AG20443 (cell line): ENCODE results near the gene IGFBP7.

Experiments
- DNase-seq: peaks from one replicate; pipeline ENCODE4 v3.0.0; 2012; ENCODE audit warnings: low spot score, mixed read lengths

Gene IGFBP7

GRCh38 chr4:57109847-57110639 is at the start of gene IGFBP7:
Gene IGFBP7, minus strand, starts transcription at chr4:57110385. Its CDS starts 34 bp downstream, at chr4:57110351.
- peak; percentile 95 for DNase-seq

GRCh38 chr4:57159866-57160265 is 49.7 kb upstream of the IGFBP7 start:
- no peak for DNase-seq

GRCh38 chr4:57158762-57159161 is 48.6 kb upstream of the IGFBP7 start:
- no peak for DNase-seq

GRCh38 chr4:57158221-57158620 is 48.0 kb upstream of the IGFBP7 start:
- no peak for DNase-seq

- no peak for DNase-seq
These were observed 47.5 kb upstream of the IGFBP7 start for GRCh38 chr4:57157596-57158137.

- no peak for DNase-seq
These were observed 46.2 kb upstream of the IGFBP7 start for GRCh38 chr4:57156242-57156990.

- DNase-seq = no peak
These were observed 44.7 kb upstream of the IGFBP7 start for GRCh38 chr4:57154926-57155325.

- DNase-seq = no peak
These were observed 44.0 kb upstream of the IGFBP7 start for GRCh38 chr4:57154191-57154590.

GRCh38 chr4:57153207-57153606 is 43.0 kb upstream of the IGFBP7 start:
- no peak for DNase-seq

- no peak for DNase-seq
These were observed 41.3 kb upstream of the IGFBP7 start for GRCh38 chr4:57151481-57151880.

GRCh38 chr4:57149833-57150232 is 39.6 kb upstream of the IGFBP7 start:
- no peak for DNase-seq

- peak; percentile 59 for DNase-seq
These were observed 38.8 kb upstream of the IGFBP7 start for GRCh38 chr4:57148831-57149505.

- no peak for DNase-seq
These were observed 38.0 kb upstream of the IGFBP7 start for GRCh38 chr4:57148177-57148576.

GRCh38 chr4:57147335-57148060 is 37.3 kb upstream of the IGFBP7 start:
- peak; percentile 69 for DNase-seq

- DNase-seq = no peak
These were observed 36.3 kb upstream of the IGFBP7 start for GRCh38 chr4:57146444-57146843.

- no peak for DNase-seq
These were observed 34.3 kb upstream of the IGFBP7 start for GRCh38 chr4:57144466-57144865.

- DNase-seq = peak; percentile 25
These were observed 29.6 kb upstream of the IGFBP7 start for GRCh38 chr4:57139783-57140182.

- DNase-seq = no peak
These were observed 27.1 kb upstream of the IGFBP7 start for GRCh38 chr4:57137261-57137660.

- DNase-seq = no peak
These were observed 26.1 kb upstream of the IGFBP7 start for GRCh38 chr4:57136281-57136680.

GRCh38 chr4:57132743-57133137 is 22.6 kb upstream of the IGFBP7 start:
- no peak for DNase-seq

- no peak for DNase-seq
These were observed 21.9 kb upstream of the IGFBP7 start for GRCh38 chr4:57131849-57132742.
